ENCODE data around the gene CPLX1.

- TF ChIP-seq, protein P1, sequence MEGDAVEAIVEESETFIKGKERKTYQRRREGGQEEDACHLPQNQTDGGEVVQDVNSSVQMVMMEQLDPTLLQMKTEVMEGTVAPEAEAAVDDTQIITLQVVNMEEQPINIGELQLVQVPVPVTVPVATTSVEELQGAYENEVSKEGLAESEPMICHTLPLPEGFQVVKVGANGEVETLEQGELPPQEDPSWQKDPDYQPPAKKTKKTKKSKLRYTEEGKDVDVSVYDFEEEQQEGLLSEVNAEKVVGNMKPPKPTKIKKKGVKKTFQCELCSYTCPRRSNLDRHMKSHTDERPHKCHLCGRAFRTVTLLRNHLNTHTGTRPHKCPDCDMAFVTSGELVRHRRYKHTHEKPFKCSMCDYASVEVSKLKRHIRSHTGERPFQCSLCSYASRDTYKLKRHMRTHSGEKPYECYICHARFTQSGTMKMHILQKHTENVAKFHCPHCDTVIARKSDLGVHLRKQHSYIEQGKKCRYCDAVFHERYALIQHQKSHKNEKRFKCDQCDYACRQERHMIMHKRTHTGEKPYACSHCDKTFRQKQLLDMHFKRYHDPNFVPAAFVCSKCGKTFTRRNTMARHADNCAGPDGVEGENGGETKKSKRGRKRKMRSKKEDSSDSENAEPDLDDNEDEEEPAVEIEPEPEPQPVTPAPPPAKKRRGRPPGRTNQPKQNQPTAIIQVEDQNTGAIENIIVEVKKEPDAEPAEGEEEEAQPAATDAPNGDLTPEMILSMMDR (IDR thresholded peaks at IDR 0.05) = no peak
- TF ChIP-seq POLR2A (IDR thresholded peaks at IDR 0.05) = no peak
Measured at GRCh38 chr4:848803-849477, 23.0 kb upstream of the CPLX1 start.

Measured in adrenal gland (tissue), 5 donors.